ENCODE results near the gene AQP5. TPM values are rescaled to one million over a fixed set of nuclear protein-coding genes. Genes with fewer than 3 reads are reported as not detected.

Gene AQP5
- total and polyA plus RNA-seq, 2 donors (not counting 3 experiments of a cell fraction or from before 2014, with no cell fraction given): 0.95 to 2.3 TPM

DNA sequence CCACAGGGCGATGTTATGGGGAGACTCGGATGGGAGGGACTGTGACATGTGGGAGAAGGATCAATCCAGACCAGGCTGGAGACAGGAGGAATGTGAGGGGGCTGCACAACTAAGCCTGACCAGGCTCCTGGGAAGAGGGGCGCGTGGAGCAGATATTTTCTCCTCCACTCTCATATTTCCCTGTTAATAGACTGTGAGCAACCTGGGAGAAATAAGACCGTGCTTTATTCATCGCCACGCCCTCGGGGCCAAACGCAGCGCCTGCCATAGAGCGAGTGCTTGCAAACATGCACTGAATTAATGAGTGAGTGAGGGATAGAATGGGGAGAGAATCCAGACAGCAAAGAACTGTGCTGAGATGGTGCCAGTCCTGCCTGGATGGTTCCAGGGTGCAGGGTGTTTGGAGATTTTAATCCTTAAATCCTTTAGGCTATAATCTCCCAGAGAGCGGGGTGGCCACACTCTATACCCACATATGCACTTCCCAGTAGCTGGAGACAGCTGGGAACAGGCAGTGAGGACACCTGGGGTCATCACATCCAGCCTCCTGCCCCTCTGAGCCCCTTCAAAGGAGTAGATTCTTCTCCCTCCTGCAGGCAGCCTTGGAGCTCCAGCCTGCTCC, 44.4 kb upstream of the AQP5 start:
- intact Hi-C loops (cut with micrococcal nuclease) (no loop called here), dilution Hi-C loops (cut with MboI; ENCODE audit: extremely low pct_ligation_motif_present, low sequenced_read_pairs) (no loop called here)
- Histone ChIP-seq H3K4me2 (ENCODE audit: insufficient read depth, low read length) (no peak overlapping the region), H4K20me1 (replicated peaks; ENCODE audit: control insufficient read depth, extremely low read depth, insufficient read depth, low read length) (no peaks in the 10 kb centered on the region), H2AFZ (ENCODE audit: low read depth, low read length) (no peak overlapping the region), H3K27ac (ENCODE audit: insufficient read depth, low read depth, low read length) (no peak overlapping the region), H3K4me3 (replicated peaks in 1 of 3; ENCODE audit: insufficient read depth in 1 of 3, low read depth in 1 of 3, low read length in 3 of 3) (no peak overlapping the region), H3K9ac (replicated peaks; ENCODE audit: extremely low read depth, insufficient read depth, low read length) (no peak overlapping the region), H3K79me2 (ENCODE audit: control insufficient read depth, insufficient read depth, low read length) (no peaks in the 10 kb centered on the region), H3K9me1 (replicated peaks; ENCODE audit: control insufficient read depth, extremely low read depth, insufficient read depth, low read length) (no peaks in the 10 kb centered on the region), H3K9me3 (replicated peaks; ENCODE audit: control insufficient read depth, insufficient read depth, low read length) (no peaks in the 10 kb centered on the region), H3K36me3 (ENCODE audit: control insufficient read depth in 2 of 2, extremely low read depth in 1 of 2, insufficient read depth in 2 of 2, low read length in 2 of 2) (no peaks in the 10 kb centered on the region), H3K27me3 (ENCODE audit: control insufficient read depth in 2 of 2, insufficient read depth in 2 of 2, low read length in 2 of 2) (no peaks in the 10 kb centered on the region), H3K4me1 (ENCODE audit: control insufficient read depth, extremely low read depth, insufficient read depth, low read length) (peaks cover 16% of the 10 kb centered on the region)
- TF ChIP-seq, protein P1, sequence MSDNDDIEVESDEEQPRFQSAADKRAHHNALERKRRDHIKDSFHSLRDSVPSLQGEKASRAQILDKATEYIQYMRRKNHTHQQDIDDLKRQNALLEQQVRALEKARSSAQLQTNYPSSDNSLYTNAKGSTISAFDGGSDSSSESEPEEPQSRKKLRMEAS (IDR thresholded peaks at IDR 0.05; ENCODE audit: insufficient read depth, insufficient read length): no peak
- TF ChIP-seq GATA2 (IDR thresholded peaks at IDR 0.05; ENCODE audit: insufficient read depth, insufficient read length, low read depth, low read length) (no peak), JUN (IDR thresholded peaks at IDR 0.05; ENCODE audit: borderline replicate concordance, insufficient read depth, insufficient read length, low read depth) (no peak)
- no TSS peak for BruUV-seq (replicated peaks)
- DNase-seq (ENCODE audit: low read depth, low spot score) (no peak), FAIRE-seq (no peak)
- ChIA-PET POLR2A (no interaction called here), CTCF (interaction anchor here (0.8 to 1.9 kb wide), 3 partner anchors 28 to 50 kb away, joined by 5 to 10 read pairs (median 5); no protein-coding TSS in a partner anchor)

GRCh38 chr12:49917788-49918173, 43.9 kb upstream of the AQP5 start:
- no peak overlapping the region for H3K9ac ChIP-seq (replicated peaks; ENCODE audit: extremely low read depth, insufficient read depth, low read length)
- H2AFZ ChIP-seq (ENCODE audit: low read depth, low read length): no peak overlapping the region
- no peaks in the 10 kb centered on the region for H3K27me3 ChIP-seq (ENCODE audit: control insufficient read depth in 2 of 2, insufficient read depth in 2 of 2, low read length in 2 of 2)
- FAIRE-seq (no peak), DNase-seq (ENCODE audit: low read depth, low spot score) (no peak)
- TF ChIP-seq, protein P2, sequence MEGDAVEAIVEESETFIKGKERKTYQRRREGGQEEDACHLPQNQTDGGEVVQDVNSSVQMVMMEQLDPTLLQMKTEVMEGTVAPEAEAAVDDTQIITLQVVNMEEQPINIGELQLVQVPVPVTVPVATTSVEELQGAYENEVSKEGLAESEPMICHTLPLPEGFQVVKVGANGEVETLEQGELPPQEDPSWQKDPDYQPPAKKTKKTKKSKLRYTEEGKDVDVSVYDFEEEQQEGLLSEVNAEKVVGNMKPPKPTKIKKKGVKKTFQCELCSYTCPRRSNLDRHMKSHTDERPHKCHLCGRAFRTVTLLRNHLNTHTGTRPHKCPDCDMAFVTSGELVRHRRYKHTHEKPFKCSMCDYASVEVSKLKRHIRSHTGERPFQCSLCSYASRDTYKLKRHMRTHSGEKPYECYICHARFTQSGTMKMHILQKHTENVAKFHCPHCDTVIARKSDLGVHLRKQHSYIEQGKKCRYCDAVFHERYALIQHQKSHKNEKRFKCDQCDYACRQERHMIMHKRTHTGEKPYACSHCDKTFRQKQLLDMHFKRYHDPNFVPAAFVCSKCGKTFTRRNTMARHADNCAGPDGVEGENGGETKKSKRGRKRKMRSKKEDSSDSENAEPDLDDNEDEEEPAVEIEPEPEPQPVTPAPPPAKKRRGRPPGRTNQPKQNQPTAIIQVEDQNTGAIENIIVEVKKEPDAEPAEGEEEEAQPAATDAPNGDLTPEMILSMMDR (IDR thresholded peaks at IDR 0.05; ENCODE audit: extremely low read depth in 1 of 2, insufficient read depth in 1 of 2, low read depth in 1 of 2, low read length in 2 of 2): no peak
- no peak for TF ChIP-seq POLR2AphosphoS5 (IDR thresholded peaks at IDR 0.05; ENCODE audit: insufficient read depth, low read depth, low read length)
- TF ChIP-seq GATA2 (IDR thresholded peaks at IDR 0.05; ENCODE audit: insufficient read depth, insufficient read length, low read depth, low read length): no peak
- no peak for TF ChIP-seq JUN (IDR thresholded peaks at IDR 0.05; ENCODE audit: borderline replicate concordance, insufficient read depth, insufficient read length, low read depth)
- TF ChIP-seq MYC (IDR thresholded peaks at IDR 0.05; ENCODE audit: low read depth, low read length): no peak
- TF ChIP-seq, protein P1 (IDR thresholded peaks at IDR 0.05; ENCODE audit: insufficient read depth, insufficient read length): no peak
- no peak for TF ChIP-seq POLR2A (IDR thresholded peaks at IDR 0.05; ENCODE audit: low read depth, low read length)
- no peak for TF ChIP-seq EZH2 (IDR thresholded peaks at IDR 0.05; ENCODE audit: borderline replicate concordance, low read depth, low read length, severe bottlenecking)
- no peak for TF ChIP-seq FOS (IDR thresholded peaks at IDR 0.05; ENCODE audit: borderline replicate concordance, insufficient read depth, low read length)
- H3K9me1 ChIP-seq (replicated peaks; ENCODE audit: control insufficient read depth, extremely low read depth, insufficient read depth, low read length): no peaks in the 10 kb centered on the region
- H3K4me2 ChIP-seq (ENCODE audit: insufficient read depth, low read length): no peak overlapping the region
- H4K20me1 ChIP-seq (replicated peaks; ENCODE audit: control insufficient read depth, extremely low read depth, insufficient read depth, low read length): no peaks in the 10 kb centered on the region
- BruUV-seq (replicated peaks): no TSS peak
- H3K4me3 ChIP-seq (replicated peaks in 1 of 3; ENCODE audit: insufficient read depth in 1 of 3, low read depth in 1 of 3, low read length in 3 of 3): no peak overlapping the region
- no peak overlapping the region for H3K27ac ChIP-seq (ENCODE audit: insufficient read depth, low read depth, low read length)
- no peaks in the 10 kb centered on the region for H3K36me3 ChIP-seq (ENCODE audit: control insufficient read depth in 2 of 2, extremely low read depth in 1 of 2, insufficient read depth in 2 of 2, low read length in 2 of 2)
- H3K9me3 ChIP-seq (replicated peaks; ENCODE audit: control insufficient read depth, insufficient read depth, low read length): no peaks in the 10 kb centered on the region
- CTCF ChIA-PET: interaction anchor here (0.8 to 1.9 kb wide), 2 partner anchors 28 to 50 kb away, joined by 5 read pairs; no protein-coding TSS in a partner anchor
- H3K79me2 ChIP-seq (ENCODE audit: control insufficient read depth, insufficient read depth, low read length): no peaks in the 10 kb centered on the region
- POLR2A ChIA-PET: no interaction called here
- peaks cover 16% of the 10 kb centered on the region for H3K4me1 ChIP-seq (ENCODE audit: control insufficient read depth, extremely low read depth, insufficient read depth, low read length)
- dilution Hi-C loops (cut with MboI; ENCODE audit: extremely low pct_ligation_motif_present, low sequenced_read_pairs) (no loop called here), intact Hi-C loops (cut with micrococcal nuclease) (no loop called here)

All from endothelial cell of umbilical vein (primary cell).